AG04450 (cell line): ENCODE data around the gene TYMS. TPM values are rescaled to one million over a fixed set of nuclear protein-coding genes. Genes with fewer than 3 reads are reported as not detected.

Source experiments
- CTCF ChIA-PET: fragments of 300-600, 350-600 bp; formaldehyde crosslinking; extraction: SDS; loops from one replicate; lab custom pipeline; 2022; ENCODE audit warnings: antibody characterized with exemption, inconsistent platforms; lab: Charles Lee
- POLR2A ChIA-PET: fragments of 350-600 bp; formaldehyde crosslinking; extraction: SDS; loops from one replicate; lab custom pipeline; 2021; ENCODE audit warnings: antibody characterized with exemption, inconsistent platforms; lab: Yijun Ruan, JAX
- DNase-seq: peaks from one replicate; pipeline ENCODE4 v3.0.0-alpha.2; 2011; ENCODE audit warnings: low read depth, low spot score
- H3K27ac ChIP-seq: one replicate; pipeline ENCODE4 v1.5.1; 2012; ENCODE audit warnings: low read depth, low read length, control low read depth
- H3K27me3 ChIP-seq: one replicate; pipeline ENCODE4 v1.6.0; 2012; ENCODE audit warnings: low read length; ENCODE audit not compliant: control insufficient read depth, insufficient read depth
- H3K4me3 ChIP-seq: 2 replicates; pipeline ENCODE4 v1.5.1; 2011; ENCODE audit warnings: mild to moderate bottlenecking, low read depth, low read length, control low read depth
- H3K9me3 ChIP-seq: 2 replicates; pipeline ENCODE4 v1.5.1; 2012; ENCODE audit warnings: low read length; ENCODE audit not compliant: control insufficient read depth, insufficient read depth
- polyA plus RNA-seq: library from polyadenylated mRNA; depleted of rRNA; stranded (reverse); fragments of >200 nt; gene quantifications from 2 replicates; pipeline ENCODE4 v1.2.3, GENCODE V29; 2011
- TF ChIP-seq, protein P1 (sequence below): IDR thresholded peaks from 2 replicates; pipeline ENCODE4 v1.5.1; 2011; ENCODE audit warnings: low read depth, low read length, control low read depth, inconsistent platforms

The TYMS gene
- polyA plus RNA-seq, 1 experiment = 43.0 TPM

DNA sequence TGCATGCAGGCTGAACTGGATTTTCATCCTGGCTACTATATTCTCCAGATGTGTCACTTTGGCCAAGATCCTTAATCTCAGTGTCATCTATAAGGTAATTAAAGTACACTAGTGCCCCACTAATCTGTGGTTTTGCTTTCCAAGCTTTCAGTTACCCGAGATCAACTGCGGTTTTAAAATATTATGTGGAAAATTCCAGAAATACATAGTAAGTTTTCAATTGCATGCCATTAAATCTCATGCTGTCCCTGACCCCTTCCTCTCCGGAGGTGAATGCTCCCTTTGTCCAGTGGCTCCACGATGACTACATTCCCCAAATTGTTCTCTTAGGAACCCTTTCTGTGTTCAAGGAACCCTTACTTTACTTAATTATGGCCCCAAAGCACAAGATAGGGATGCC lies 5.3 kb upstream of the TYMS start:
- no peaks in the 10 kb centered on the region for H3K9me3 ChIP-seq
- TF ChIP-seq, protein P1, sequence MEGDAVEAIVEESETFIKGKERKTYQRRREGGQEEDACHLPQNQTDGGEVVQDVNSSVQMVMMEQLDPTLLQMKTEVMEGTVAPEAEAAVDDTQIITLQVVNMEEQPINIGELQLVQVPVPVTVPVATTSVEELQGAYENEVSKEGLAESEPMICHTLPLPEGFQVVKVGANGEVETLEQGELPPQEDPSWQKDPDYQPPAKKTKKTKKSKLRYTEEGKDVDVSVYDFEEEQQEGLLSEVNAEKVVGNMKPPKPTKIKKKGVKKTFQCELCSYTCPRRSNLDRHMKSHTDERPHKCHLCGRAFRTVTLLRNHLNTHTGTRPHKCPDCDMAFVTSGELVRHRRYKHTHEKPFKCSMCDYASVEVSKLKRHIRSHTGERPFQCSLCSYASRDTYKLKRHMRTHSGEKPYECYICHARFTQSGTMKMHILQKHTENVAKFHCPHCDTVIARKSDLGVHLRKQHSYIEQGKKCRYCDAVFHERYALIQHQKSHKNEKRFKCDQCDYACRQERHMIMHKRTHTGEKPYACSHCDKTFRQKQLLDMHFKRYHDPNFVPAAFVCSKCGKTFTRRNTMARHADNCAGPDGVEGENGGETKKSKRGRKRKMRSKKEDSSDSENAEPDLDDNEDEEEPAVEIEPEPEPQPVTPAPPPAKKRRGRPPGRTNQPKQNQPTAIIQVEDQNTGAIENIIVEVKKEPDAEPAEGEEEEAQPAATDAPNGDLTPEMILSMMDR = no peak
- no peak for DNase-seq
- POLR2A ChIA-PET = no interaction called here
- H3K4me3 ChIP-seq = no peak overlapping the region
- CTCF ChIA-PET = interaction anchor here (1.4 to 2.0 kb wide), 2 partner anchors 28 to 178 kb away, joined by 5 read pairs; no protein-coding TSS in a partner anchor
- no peaks in the 10 kb centered on the region for H3K27me3 ChIP-seq
- H3K27ac ChIP-seq = no peak overlapping the region

DNA sequence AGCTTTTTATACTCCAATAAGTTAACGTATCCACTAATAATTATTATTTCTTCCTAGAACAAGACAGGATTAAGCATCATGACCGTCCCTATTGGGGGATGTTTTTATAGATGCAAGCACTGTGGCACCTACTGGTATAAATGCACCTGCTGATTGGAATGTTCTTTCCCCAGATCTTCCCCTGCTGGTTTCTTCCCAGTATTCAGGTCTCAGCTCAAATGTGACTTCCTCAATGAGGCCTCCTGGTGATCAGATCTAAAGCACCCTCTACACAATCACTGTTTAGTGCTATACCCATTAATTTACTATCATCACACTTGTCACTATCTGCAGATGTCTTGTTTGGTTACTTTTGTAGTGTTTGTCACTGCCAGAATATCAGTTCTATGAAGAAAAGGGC lies 3.9 kb upstream of the TYMS start:
- no peak overlapping the region for H3K27ac ChIP-seq
- DNase-seq = no peak
- no peaks in the 10 kb centered on the region for H3K27me3 ChIP-seq
- no peaks in the 10 kb centered on the region; the same call in 1 of the 2 replicates for H3K9me3 ChIP-seq
- POLR2A ChIA-PET = no interaction called here
- H3K4me3 ChIP-seq = no peak overlapping the region
- TF ChIP-seq, protein P1 = no peak
- CTCF ChIA-PET = interaction anchor here (1.6 kb wide), 1 partner anchor 186 kb away, joined by 5 read pairs; no protein-coding TSS in a partner anchor

DNA sequence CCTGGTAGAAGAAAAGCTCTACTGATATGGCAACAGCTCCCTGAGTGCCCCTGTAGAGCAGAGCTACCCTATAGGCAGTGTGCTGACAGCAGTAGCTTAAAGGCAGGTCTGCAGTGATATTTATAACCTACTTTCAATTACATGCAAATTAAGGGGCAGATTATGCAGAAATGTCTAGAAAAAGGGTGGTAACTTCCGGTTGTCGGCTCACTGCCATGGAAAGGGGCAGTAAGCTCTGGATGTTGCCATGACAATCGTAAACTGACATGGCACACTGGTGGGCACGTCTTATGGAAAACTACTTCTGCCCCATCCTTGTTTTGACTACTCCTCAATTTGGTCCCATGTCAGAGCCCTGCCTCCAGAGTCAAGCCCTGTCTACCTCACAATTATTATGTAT lies 2.9 kb upstream of the TYMS start:
- no peak overlapping the region for H3K27ac ChIP-seq
- no peaks in the 10 kb centered on the region for H3K27me3 ChIP-seq
- no peak for DNase-seq
- ChIA-PET CTCF (interaction anchor here (0.6 to 1.9 kb wide), 4 partner anchors 108 to 229 kb away, joined by 3 to 5 read pairs (median 4); no protein-coding TSS in a partner anchor), POLR2A (no interaction called here)
- TF ChIP-seq, protein P1 = no peak
- H3K9me3 ChIP-seq = no peaks in the 10 kb centered on the region; the same call in 1 of the 2 replicates
- no peak overlapping the region for H3K4me3 ChIP-seq

DNA sequence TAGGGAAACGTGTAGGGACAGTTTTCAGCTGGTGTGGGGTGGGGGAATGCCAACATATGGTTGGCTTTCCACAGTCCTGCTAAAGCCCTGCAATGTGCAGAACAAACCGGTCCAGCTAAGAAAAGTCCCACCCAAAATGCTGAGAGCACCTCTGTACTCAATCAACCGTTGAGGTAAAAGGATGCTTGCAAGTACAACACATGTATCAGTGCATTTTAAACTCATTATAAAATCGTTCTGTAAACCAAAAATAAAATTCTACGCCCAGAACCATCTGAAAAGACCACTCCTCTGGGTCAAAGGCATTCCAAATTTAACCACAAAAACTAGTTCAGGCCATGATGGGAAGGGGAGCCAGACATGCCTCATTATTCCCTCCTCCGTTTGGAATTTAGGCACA lies 2.0 kb upstream of the TYMS start:
- H3K4me3 ChIP-seq = no peak overlapping the region
- TF ChIP-seq, protein P1 = no peak
- no peak overlapping the region for H3K27ac ChIP-seq
- POLR2A ChIA-PET = no interaction called here
- DNase-seq = no peak
- no peaks in the 10 kb centered on the region for H3K27me3 ChIP-seq
- CTCF ChIA-PET = interaction anchor here (0.6 to 1.9 kb wide), 3 partner anchors 11 to 184 kb away, joined by 3 to 5 read pairs (median 3); no protein-coding TSS in a partner anchor
- H3K9me3 ChIP-seq = no peaks in the 10 kb centered on the region; the same call in 1 of the 2 replicates
